GM18861 (cell line): ENCODE data around the gene PPIL4.
A peak's percentile ranks its signal among the peaks of the same experiment; 100 is the strongest.

ENCODE experiments used
- ATAC-seq: cut with Tn5 transposase; IDR thresholded peaks from one replicate; pipeline ENCODE4 v1.9.1; 2021; ENCODE audit not compliant: unreplicated experiment

PPIL4 gene, protein sequence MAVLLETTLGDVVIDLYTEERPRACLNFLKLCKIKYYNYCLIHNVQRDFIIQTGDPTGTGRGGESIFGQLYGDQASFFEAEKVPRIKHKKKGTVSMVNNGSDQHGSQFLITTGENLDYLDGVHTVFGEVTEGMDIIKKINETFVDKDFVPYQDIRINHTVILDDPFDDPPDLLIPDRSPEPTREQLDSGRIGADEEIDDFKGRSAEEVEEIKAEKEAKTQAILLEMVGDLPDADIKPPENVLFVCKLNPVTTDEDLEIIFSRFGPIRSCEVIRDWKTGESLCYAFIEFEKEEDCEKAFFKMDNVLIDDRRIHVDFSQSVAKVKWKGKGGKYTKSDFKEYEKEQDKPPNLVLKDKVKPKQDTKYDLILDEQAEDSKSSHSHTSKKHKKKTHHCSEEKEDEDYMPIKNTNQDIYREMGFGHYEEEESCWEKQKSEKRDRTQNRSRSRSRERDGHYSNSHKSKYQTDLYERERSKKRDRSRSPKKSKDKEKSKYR

GRCh38 chr6:149545754-149546471 is at the start of gene PPIL4:
Gene PPIL4 (minus strand): TSS chr6:149546043. CDS start chr6:149546005, 38 bp downstream.
- peak; percentile 84 for ATAC-seq

DNA sequence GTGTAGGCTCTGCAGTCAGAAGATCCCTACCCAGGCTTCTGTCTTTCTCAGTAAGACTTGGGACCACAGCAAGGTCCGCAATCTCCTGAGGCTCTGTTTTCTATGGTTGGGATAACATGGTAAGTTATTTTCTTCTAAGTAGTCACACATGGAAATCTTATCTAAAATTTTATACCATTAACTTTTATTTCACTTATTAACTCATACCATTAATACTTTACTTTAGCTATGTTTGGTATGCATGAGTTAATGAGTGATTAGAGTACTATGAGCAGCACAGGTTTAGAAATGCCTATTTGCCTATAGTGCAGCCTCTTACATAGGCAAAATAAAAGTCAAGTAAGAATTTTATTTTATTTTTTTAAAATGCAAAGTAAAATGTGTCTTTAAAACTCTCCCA is 47.6 kb upstream of the PPIL4 start:
- ATAC-seq, result no peak

DNA sequence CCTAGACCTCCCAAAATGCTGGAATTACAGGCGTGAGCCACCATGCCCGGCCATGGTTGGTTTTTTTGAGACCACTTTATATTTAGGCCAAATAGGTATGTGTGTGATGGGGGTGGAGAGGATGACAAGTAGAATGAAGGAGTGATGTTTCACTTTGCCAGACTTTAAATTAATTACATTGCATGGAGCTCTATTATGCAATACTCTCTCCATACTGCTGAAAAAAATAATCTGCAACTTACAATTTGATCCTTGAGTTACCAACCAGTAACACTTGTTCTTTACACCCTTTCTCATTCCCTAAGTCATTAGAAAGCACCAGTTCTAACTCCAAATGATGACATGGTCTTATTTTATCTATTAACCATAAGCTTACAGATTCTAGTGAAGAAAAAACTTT is 47.1 kb upstream of the PPIL4 start:
- ATAC-seq, result no peak

DNA sequence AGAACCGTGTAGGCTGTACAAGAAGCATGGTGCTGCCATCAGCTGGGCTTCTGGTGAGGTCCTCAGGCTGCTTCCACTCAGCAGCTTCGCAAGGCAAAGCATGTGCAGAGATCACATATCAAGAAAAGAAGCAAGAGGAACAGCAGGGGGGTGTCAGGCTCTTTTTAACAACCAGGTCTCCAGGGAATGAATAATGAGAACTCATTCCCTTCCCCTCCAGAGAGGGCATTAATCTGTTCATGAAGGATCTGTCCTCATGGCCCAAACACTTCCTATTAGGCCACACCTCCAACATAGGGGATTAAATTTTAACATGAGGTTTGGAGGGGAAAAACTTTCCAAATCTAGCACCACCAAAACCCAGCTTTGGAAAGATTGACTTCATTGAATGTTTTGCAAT is 40.3 kb upstream of the PPIL4 start:
- no peak for ATAC-seq

DNA sequence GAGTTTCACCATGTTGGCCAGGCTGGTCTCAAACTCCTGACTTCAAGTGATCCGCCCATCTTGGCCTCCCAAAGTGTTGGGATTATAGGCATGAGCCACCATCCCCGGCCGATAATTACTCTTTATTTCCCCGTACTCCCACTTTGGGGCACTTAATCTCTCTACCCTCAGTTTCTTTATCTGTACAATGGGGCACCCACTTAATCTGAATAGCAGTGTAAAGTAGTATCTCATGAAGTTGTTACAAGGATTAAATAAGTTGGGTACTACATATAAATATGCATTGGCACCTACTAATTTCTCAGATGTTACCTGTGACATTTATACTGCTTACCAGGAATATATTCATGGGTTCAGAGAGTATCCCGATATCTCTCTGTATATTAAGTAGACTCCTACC is 35.5 kb upstream of the PPIL4 start:
- ATAC-seq, result no peak

GRCh38 chr6:149580880-149581279 is 35.0 kb upstream of the PPIL4 start:
- ATAC-seq, result no peak

GRCh38 chr6:149567945-149568585 is 22.2 kb upstream of the PPIL4 start:
- no peak for ATAC-seq

- ATAC-seq, result no peak
Observed at GRCh38 chr6:149567194-149567586, 21.3 kb upstream of the PPIL4 start.

- ATAC-seq, result peak; percentile 14
Observed at GRCh38 chr6:149566410-149567193, 20.8 kb upstream of the PPIL4 start.

DNA sequence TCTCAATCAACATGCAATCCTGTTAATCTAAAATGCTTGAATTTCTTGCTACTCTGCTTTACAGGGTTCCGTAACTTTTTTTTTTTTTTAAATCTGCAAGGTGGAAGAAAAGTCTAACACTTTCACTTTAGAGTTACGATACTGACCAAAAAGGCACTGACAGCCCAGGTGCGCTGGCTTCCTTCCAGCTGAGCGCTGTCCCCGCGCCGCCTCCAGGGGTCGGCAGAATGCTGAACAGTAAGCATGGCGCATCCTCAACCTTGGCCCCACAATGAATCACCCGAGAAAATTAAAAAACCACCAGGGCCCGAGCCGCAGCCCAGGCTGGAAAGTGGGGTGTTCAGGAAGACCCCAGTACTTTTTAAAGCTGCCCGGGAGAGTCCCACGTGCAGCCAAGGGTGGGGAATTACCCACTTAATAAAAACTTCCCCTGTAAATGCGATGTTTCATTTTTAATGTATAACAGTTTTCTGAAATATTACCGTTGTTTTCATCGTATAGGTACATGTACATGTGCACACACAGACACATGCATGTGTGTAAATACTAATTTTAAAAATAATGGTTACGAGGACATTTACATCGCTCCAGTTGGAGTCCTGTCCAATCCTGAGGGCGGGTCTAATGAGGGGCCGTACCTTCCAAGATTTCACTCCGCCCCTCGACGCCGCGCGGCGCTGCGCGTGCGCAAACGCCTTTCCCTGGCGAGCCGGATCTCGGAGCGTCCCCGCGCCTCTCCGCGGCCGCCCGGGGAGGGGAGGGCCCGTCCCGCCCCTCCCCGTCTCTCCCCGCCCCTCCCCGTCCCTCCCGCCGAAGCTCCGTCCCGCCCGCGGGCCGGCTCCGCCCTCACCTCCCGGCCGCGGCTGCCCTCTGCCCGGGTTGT is 19.9 kb upstream of the PPIL4 start, which contains the start of gene GINM1:
Gene GINM1 (plus strand): TSS at position 849 of the 883 bp plus-strand sequence. CDS start 40 bp downstream, outside the sequence.
- ATAC-seq, result peak; percentile 71

- ATAC-seq, result no peak
Observed at GRCh38 chr6:149563928-149564325, 18.1 kb upstream of the PPIL4 start.

GRCh38 chr6:149563203-149563927 is 17.5 kb upstream of the PPIL4 start:
- ATAC-seq, result no peak

DNA sequence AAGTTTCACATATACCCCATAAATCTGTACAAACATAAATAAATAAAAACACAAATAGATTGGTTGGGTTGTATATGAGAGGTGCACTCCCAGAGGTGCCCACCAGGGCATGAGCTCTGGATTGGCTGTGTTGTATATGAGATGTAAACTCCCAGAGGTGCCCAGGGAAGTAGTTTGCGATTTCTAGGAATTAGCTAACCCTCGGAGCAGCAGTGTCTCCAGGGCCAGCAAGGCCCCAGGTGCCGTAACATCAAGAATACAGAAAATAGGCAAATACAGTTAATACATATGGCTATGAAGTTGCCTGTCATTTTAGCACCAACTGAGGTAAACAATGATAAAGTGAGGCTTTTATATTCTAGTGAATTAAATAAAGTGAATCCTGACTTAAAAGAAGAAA is 14.9 kb upstream of the PPIL4 start:
- ATAC-seq, result no peak

GRCh38 chr6:149559389-149559788 is 13.5 kb upstream of the PPIL4 start:
- ATAC-seq, result no peak

- no peak for ATAC-seq
Observed at GRCh38 chr6:149558029-149558428, 12.2 kb upstream of the PPIL4 start.

GRCh38 chr6:149551920-149552319 is 6.1 kb upstream of the PPIL4 start:
- ATAC-seq, result no peak

GRCh38 chr6:149545258-149545753 is 537 bp downstream of the PPIL4 start:
- no peak for ATAC-seq

GRCh38 chr6:149544646-149545257 is 1.1 kb downstream of the PPIL4 start:
- no peak for ATAC-seq
